Midbrain (tissue), 1 donor: ENCODE measurements around the gene IZUMO4.
A peak's percentile ranks its signal among the peaks of the same experiment; 100 is the strongest.

Experiments
- DNase-seq: peaks from one replicate; lab custom pipeline; 2025; lab: John Stamatoyannopoulos, UW

The IZUMO4 gene

GRCh38 chr19:2059422-2060201 lies 37.1 kb upstream of the IZUMO4 start:
- peak; percentile 60 for DNase-seq

DNA sequence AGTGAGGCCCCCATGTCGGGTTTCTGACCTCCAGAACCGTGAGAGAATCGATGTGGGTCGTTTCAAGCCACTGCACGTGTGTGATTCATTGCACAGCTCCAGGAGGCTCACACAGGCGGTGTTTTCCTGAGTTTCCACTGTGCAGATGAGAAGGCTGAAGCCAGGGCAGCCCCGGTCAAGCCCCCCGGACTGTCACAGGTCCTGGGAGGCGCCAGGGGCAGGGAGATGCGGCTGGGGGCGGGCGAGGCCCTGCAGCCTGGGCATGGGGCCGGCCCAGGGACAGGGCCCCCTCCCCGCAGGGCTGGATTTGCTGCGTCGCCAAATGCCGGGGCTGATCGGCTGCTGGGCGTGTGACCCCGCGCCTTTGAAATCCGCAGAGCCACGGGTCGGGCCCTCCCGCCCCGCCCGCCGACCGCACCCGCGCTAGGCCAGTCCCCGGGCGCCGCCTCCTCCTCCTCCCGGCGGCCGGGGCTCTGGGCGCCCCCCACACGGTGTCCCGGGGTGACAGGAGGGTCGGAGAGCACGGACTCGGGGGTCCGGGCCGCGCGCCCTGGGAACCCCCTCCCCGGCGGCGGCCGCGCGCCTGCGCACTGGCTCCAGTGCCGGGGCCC lies 35.7 kb upstream of the IZUMO4 start:
- DNase-seq, result peak; percentile 79

DNA sequence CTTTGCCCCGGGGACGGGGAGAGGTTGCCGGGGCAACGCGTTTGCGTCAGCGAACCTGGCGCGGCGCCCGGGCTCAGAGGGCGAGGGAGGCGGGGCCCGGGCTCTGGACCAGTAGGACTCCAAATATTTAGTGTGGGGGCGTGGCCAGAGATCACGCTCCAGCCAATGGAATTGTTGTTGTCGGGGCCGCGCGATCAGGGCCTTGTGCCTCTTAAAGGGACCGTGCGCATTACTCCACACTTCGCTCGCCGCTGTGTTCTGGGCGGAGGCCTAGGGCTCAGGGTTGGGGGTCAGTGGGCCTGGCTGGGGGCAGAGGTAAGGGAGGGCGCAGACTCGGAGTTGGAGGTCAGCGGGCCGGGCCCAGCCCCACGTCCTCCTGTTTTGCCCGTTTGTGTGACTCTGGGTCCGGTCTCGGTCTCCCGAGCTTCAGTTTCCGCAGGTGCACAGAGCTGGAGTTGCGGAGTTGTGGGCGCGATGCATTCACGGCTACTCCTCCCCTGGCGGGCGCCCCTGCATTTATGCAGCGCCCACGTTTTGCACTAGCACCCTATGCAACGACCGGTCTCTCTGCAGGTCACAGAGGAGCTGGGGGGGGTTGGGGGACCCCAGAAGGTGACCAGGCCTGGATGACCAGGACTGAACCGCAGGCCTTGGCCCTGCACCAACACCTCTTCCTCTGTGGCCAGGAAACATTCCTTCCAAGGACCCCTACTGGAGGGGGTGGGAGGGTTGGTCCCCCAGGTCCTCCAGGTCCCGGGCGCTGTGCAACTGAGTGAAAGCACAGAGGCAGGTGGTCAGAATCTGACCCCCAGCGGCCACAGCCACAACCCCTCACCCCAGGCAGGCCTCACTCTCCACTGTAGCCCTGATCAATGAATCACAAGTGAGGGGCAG lies 35.0 kb upstream of the IZUMO4 start:
- peak; percentile 99 for DNase-seq

DNA sequence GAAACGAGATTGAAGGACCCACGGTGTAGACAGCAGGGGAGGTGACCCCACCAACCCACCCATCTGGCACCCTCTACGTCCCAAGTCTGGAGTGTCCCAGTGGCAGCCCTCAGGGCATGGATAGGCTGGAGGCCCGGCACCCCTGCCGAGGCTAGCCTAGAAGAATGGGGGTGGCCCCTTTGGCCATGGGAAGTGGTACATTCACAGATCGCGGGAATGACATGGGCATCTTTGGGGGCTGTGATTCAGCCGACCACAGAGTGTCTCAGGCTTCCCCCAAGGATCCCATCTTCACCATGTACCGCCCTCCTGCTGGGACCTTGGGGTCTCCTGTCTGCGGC lies 34.4 kb upstream of the IZUMO4 start:
- DNase-seq, result no peak

DNA sequence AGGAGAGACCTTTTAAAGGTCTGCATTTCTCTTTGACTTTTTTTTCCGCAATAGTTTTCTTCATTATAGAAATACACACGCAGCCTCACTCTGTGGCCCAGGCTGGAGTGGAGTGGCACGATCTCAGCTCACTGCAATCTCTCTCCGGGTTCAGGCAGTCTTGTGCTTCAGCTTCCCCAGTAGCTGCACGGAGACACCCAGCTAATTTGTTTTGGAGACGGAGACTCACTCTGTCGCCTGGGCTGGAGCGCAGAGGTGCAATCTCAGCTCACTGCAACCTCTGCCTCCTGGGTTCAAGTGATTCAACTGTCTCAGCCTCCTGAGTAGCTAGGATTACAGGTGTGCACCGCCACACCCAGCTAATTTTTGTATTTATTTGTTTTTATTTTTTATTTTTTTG lies 33.9 kb upstream of the IZUMO4 start:
- no peak for DNase-seq

DNA sequence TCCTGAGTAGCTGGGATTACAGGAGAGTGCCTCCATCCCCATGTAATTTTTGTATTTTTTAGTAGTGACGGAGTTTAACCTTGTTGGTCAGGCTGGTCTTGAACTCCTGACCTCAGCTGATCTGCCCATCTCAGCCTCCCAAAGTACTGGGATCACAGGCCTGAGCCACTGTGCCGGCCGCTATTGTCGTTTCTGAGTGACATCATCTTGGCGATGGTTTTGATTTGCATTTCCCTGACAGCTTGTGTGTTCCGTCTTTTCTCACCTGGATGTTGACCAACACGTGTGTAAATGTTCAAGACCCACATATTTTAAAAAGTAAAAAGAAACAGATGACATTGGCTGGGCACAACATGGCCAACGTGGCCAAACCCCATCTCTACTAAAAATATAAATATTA lies 32.9 kb upstream of the IZUMO4 start:
- no peak for DNase-seq

DNA sequence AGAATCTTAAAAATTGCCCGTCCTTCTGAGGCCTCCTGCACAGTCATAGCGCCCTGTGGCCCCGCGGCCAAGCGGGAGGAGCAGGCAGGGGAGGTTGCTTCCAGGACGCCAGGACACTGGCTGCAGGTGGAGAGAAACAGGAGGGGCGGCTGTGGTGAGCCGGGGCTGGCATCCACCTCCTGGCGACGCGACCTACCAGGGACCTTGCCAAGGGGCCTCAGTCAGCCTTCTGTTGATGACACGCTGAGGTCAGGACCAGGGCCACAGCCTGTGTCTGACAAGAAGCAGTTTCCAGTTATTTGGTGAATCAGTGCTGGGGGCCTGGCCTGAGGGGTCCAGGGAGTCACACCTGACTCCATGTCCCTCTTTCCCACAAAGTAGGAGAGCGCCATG lies 32.3 kb upstream of the IZUMO4 start:
- DNase-seq, result no peak

DNA sequence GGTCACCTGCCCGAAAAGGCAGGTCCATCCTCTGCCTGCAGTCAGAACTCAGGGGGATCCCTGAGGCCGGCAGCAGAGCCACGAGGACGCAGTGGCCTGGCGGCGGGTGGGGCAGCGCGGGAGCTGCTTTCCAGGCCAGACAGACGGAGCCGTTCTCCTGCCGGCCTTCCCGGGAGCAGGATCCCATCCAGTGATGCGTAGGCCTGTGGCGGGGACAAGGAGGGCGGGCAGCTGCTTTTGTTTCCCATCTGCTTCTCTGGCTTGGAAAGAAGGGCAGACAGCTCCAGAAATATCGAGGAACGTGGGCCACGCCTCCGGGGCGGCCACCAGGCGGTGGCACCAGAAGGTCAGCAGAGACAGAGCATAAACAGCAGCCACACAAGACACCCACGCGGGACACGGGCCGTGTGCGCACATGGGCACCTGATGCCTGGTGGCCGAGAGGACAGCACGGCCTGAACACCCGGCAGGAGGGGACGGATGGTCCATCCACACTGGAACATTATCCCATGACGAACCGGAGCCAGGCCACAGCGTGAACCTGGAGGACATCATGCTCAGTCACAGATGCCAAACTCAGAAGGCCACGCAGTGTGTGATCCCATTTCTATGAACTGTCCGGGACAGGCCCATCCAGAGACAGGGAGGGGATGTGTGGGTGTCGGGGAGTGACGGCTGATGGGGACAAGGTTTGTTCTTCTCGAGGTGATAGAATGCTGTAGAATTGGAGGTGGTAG lies 31.8 kb upstream of the IZUMO4 start:
- peak; percentile 32 for DNase-seq

GRCh38 chr19:2070436-2070827 lies 26.3 kb upstream of the IZUMO4 start:
- no peak for DNase-seq

GRCh38 chr19:2070986-2071673 lies 25.6 kb upstream of the IZUMO4 start:
- no peak for DNase-seq

GRCh38 chr19:2072757-2073551 lies 23.8 kb upstream of the IZUMO4 start:
- DNase-seq, result no peak

DNA sequence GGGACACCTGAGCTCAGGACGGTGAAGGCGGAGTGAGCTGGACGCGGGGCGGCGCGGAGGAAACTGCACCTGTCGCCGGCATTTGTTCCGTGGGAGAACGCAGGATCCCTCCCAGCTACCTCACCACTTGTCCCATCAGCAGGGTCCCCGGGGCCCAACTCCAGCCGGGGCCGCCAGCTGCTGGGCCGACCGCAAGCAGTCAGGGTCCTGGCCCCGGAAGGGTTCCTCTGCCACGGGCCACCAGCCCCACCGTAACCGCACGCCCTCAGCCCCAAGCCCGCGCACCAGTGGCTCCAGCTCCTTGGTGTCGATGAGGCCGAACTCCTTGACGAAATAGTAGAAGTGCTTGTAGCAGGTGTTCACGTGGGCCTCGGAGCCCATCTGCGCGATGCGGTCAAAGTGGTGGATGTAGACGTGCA lies 20.2 kb upstream of the IZUMO4 start:
- no peak for DNase-seq

DNA sequence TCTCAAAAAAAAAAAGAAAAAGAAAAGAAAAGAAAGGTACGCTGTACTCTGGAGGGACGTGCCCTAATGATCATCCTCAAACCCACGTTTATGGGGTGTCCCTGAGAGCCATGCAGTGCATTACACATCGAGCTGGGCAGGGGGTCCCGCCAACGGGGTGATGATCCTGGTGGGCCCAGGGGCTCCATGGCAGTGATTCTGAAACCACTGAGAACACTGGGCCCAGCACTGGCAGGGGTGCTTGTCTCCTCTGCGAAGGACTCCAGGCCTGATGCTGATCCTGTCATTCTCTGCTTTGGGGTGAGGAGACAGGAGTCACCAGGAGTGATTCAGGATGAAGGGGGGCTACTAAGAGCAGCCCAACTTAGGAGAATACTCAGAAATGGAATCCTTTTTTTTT lies 19.3 kb upstream of the IZUMO4 start:
- no peak for DNase-seq

DNA sequence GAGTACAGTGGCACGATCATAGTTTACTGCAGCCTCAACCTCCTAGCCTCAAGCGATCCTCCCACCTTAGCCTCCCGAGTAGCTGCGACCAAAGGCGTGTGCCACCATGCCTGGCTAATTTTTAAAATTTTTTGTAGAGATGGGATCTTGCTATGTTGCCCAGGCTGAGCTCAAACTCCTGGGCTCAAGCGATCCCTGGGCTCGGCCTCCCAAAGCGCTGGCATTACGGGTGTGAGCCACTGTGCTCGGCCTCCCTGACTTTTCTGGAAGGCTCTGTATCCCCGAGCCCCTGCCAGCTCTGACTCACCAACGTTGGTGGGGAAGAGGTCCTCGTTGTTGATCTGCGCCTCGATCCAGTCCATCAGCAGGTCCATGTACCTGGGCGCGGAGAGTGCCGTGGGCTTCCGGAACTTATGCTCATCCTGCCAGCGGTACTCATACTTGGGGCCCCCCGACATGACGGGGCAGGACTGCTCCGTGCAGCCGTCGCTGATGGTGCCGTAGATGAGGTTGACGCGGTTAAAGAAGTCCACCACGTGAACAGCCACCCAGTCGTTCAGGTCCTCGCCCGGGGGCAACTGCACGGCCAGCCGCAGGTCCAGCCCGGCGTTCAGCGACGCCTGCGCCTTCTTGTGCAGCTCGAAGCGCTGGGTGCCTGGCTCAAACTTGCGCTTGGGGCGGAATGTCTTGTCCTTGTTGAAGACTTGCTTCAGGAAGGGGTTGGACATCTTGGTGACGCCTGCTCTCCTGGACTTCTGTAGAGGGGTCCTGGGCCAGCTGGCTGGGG lies 18.7 kb upstream of the IZUMO4 start:
- DNase-seq, result no peak

GRCh38 chr19:2079076-2079864 lies 17.4 kb upstream of the IZUMO4 start:
- DNase-seq, result no peak

GRCh38 chr19:2079865-2080301 lies 16.8 kb upstream of the IZUMO4 start:
- DNase-seq, result no peak

DNA sequence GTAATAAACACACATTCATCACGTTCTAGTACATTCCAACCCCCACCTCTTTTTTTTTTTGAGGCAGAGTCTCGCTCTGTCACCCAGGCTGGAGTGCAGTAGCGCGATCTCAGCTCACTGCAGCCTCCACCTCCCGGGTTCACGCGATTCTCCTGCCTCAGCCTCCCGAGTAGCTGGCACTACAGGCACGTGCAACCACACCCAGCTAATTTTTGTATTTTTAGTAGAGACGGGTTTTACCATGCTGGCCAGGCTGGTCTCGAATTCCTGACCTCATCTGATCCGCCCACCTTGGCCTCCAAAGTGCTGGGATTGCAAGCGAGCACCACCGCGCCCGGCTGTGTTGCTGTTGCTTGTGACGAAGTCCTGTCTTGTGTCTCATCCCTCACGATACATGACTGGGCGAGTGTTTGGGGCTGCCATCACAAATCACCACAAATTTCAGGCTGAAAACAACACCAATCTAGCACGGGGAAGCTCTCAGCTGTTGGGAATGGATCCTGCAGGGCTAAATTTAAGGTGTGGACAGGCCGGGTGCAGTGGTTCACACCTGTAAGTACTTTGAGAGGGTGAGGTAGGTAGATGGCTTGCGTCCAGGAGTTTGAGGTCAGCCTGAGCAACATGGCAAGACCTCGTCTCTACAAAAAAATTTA lies 16.3 kb upstream of the IZUMO4 start:
- DNase-seq, result no peak
